DND-41 (cell line): ENCODE results near the gene GPATCH2L.

Experiments
- ATAC-seq: fragments of 200-7000 bp; cut with Tn5 transposase; 3 replicates; pipeline ENCODE4 v1.9.1; 2021; ENCODE audit warnings: low read depth; ENCODE audit not compliant: insufficient read depth
- DNase-seq: peaks from one replicate; pipeline ENCODE4 v3.0.0-alpha.2; 2020
- H2AFZ ChIP-seq: 2 replicates; pipeline ENCODE4 v1.6.0; 2012; ENCODE audit warnings: low read depth, low read length
- H3K27ac ChIP-seq: 2 replicates; pipeline ENCODE4 v1.5.1; 2012; ENCODE audit warnings: low read length, inconsistent platforms
- H3K27me3 ChIP-seq: fragments of 200-600 bp; sonication (generic); 2 replicates; pipeline ENCODE4 v1.6.0; 2012; ENCODE audit warnings: low read length, mild to moderate bottlenecking, inconsistent platforms; ENCODE audit not compliant: insufficient read depth, poor library complexity
- H3K36me3 ChIP-seq: 2 replicates; pipeline ENCODE4 v1.5.1; 2012; ENCODE audit warnings: low read length, inconsistent platforms; ENCODE audit not compliant: insufficient read depth
- H3K4me1 ChIP-seq: 2 replicates; pipeline ENCODE4 v1.5.1; 2012; ENCODE audit warnings: mild to moderate bottlenecking, low read length; ENCODE audit not compliant: insufficient read depth
- H3K4me2 ChIP-seq: 2 replicates; pipeline ENCODE4 v1.6.0; 2012; ENCODE audit warnings: mild to moderate bottlenecking, moderate library complexity, low read length, inconsistent platforms; ENCODE audit not compliant: insufficient read depth
- H3K4me3 ChIP-seq, 2 experiments: fragments of 200-600 bp in 1 of 2; shearing (Covaris generic) in 1 of 2; 2 replicates each; pipeline ENCODE4 v1.5.1; 2012 to 2016; ENCODE audit warnings: inconsistent platforms in 2 of 2, low read length in 2 of 2, mild to moderate bottlenecking in 2 of 2, low read depth in 1 of 2, moderate library complexity in 1 of 2
- H3K79me2 ChIP-seq: 2 replicates; pipeline ENCODE4 v1.6.0; 2012; ENCODE audit warnings: low read length, inconsistent platforms; ENCODE audit not compliant: insufficient read depth
- H3K9ac ChIP-seq: 2 replicates; pipeline ENCODE4 v1.6.0; 2012; ENCODE audit warnings: low read depth, mild to moderate bottlenecking, inconsistent platforms, low read length, moderate library complexity
- H3K9me3 ChIP-seq: 2 replicates; pipeline ENCODE4 v1.5.1; 2012; ENCODE audit warnings: low read length, moderate library complexity, mild to moderate bottlenecking, inconsistent platforms; ENCODE audit not compliant: insufficient read depth, severe bottlenecking
- H4K20me1 ChIP-seq: 2 replicates; pipeline ENCODE4 v1.6.0; 2012; ENCODE audit warnings: low read length; ENCODE audit not compliant: insufficient read depth
- EZH2 ChIP-seq: IDR thresholded peaks from 3 replicates; pipeline ENCODE4 v1.6.1; 2012; ENCODE audit warnings: borderline replicate concordance, low read depth, mild to moderate bottlenecking, moderate library complexity, low read length, inconsistent platforms; ENCODE audit not compliant: severe bottlenecking
- TF ChIP-seq, protein P1 (sequence below): IDR thresholded peaks from 2 replicates; pipeline ENCODE4 v1.5.1; 2012; ENCODE audit warnings: borderline replicate concordance, low read length, moderate library complexity, mild to moderate bottlenecking; ENCODE audit not compliant: poor library complexity, severe bottlenecking; ENCODE audit errors: extremely low read depth

The GPATCH2L gene

GRCh38 chr14:76133103-76133502, 18.6 kb upstream of the GPATCH2L start:
- no peak overlapping the region for H3K27ac ChIP-seq
- ATAC-seq (peak; percentile 74), DNase-seq (peak; percentile 56)
- H2AFZ ChIP-seq = no peak overlapping the region
- H3K9me3 ChIP-seq = no peaks in the 10 kb centered on the region
- peaks cover 11% of the 10 kb centered on the region for H4K20me1 ChIP-seq
- no peak overlapping the region for H3K9ac ChIP-seq
- peaks cover 6% of the 10 kb centered on the region; the same call in 1 of the 2 replicates for H3K4me1 ChIP-seq
- TF ChIP-seq, protein P1, sequence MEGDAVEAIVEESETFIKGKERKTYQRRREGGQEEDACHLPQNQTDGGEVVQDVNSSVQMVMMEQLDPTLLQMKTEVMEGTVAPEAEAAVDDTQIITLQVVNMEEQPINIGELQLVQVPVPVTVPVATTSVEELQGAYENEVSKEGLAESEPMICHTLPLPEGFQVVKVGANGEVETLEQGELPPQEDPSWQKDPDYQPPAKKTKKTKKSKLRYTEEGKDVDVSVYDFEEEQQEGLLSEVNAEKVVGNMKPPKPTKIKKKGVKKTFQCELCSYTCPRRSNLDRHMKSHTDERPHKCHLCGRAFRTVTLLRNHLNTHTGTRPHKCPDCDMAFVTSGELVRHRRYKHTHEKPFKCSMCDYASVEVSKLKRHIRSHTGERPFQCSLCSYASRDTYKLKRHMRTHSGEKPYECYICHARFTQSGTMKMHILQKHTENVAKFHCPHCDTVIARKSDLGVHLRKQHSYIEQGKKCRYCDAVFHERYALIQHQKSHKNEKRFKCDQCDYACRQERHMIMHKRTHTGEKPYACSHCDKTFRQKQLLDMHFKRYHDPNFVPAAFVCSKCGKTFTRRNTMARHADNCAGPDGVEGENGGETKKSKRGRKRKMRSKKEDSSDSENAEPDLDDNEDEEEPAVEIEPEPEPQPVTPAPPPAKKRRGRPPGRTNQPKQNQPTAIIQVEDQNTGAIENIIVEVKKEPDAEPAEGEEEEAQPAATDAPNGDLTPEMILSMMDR = no peak
- no peak for TF ChIP-seq EZH2
- H3K4me2 ChIP-seq = 0 out of 2 replicates have a peak overlapping the region, but pooled peaks have one; percentile 26
- no peaks in the 10 kb centered on the region for H3K27me3 ChIP-seq
- H3K4me3 ChIP-seq = no peak overlapping the region
- H3K79me2 ChIP-seq = no peaks in the 10 kb centered on the region
- H3K36me3 ChIP-seq = no peaks in the 10 kb centered on the region

- Histone ChIP-seq H3K36me3 (no peaks in the 10 kb centered on the region), H3K9me3 (no peaks in the 10 kb centered on the region), H3K79me2 (no peaks in the 10 kb centered on the region), H3K4me1 (peaks cover 6% of the 10 kb centered on the region; the same call in 1 of the 2 replicates), H2AFZ (no peak overlapping the region), H3K27me3 (no peaks in the 10 kb centered on the region), H3K4me3 (no peak overlapping the region), H4K20me1 (peaks cover 11% of the 10 kb centered on the region), H3K27ac (no peak overlapping the region), H3K9ac (no peak overlapping the region), H3K4me2 (no peak overlapping the region)
- TF ChIP-seq, protein P1 = no peak
- TF ChIP-seq EZH2 = no peak
- DNase-seq (no peak), ATAC-seq (no peak)
Observed at GRCh38 chr14:76134231-76134630, 17.5 kb upstream of the GPATCH2L start.

GRCh38 chr14:76135722-76136121, 16.0 kb upstream of the GPATCH2L start:
- no peak overlapping the region for H3K27ac ChIP-seq
- peaks cover 11% of the 10 kb centered on the region for H4K20me1 ChIP-seq
- DNase-seq (no peak), ATAC-seq (no peak)
- no peak overlapping the region for H2AFZ ChIP-seq
- no peak overlapping the region for H3K9ac ChIP-seq
- no peaks in the 10 kb centered on the region for H3K79me2 ChIP-seq
- H3K27me3 ChIP-seq = no peaks in the 10 kb centered on the region
- no peaks in the 10 kb centered on the region for H3K36me3 ChIP-seq
- H3K4me2 ChIP-seq = no peak overlapping the region
- no peaks in the 10 kb centered on the region for H3K9me3 ChIP-seq
- peaks cover 6% of the 10 kb centered on the region; the same call in 1 of the 2 replicates for H3K4me1 ChIP-seq
- no peak for TF ChIP-seq EZH2
- TF ChIP-seq, protein P1 = no peak
- no peak overlapping the region for H3K4me3 ChIP-seq
